T-helper 2 cell treated with Interferon-gamma antibody and Interleukin-4, amounts not matched to agents 100 ng/mL and 5 ng/mL, for 36 hours (primary cell): ENCODE measurements around the gene ABTB1. TPM values are rescaled to one million over a fixed set of nuclear protein-coding genes. Genes with fewer than 3 reads are reported as not detected.

Source experiments
- intact Hi-C: fragments of 100-400 bp; cut with micrococcal nuclease; formaldehyde crosslinking; loops from one replicate; pipeline ENCODE4 v1.15.1; 2023
- total RNA-seq: library from RNA; stranded (reverse); gene quantifications from 2 replicates; pipeline ENCODE4 v1.2.3, GENCODE V29; 2022

ABTB1 gene
- total RNA-seq: 21.9 and 22.0 TPM in 2 replicates

DNA sequence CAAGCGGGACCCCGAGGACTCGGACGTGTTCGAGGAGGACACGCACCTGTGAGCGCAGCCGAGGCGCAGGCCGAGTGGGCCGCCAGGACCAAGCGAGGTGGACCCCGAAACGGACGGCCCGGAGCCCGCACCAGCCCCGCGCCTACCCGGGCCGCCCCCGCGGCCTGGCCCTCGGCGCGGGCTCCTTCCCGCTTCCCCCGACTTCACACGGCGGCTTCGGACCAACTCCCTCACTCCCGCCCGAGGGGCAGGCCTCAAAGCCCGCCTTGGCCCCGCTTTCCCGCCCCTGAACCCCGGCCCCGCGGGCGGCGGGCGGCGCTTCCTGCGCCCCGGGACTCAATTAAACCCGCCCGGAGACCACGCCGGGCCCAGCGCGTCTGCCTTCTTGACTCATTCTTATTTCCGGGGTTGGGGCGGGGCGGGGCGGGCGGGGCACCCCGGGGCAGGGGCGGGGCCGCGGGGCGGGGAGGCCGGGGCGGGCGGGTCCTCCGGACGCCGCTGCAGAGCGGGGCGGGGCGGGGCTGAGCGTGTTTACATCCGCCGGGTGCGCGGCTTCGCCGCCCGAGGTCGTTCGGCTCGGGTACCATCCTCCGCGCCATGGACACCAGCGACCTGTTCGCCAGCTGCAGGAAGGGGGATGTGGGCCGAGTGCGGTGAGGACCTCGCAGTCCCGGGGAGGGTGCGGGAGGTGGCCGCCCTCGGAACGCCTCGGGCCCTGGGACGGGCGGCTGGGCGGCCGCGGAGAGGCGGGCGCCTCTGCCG lies at the start of gene ABTB1:
TSS of gene ABTB1 (plus strand) at position 524 of the 762 bp plus-strand sequence. CDS start at position 598, 74 bp downstream.
- intact Hi-C loops: loop anchor here (1.0 to 5.0 kb wide), 7 partner anchors 24 to 1590 kb away; partner anchors contain the start of genes MCM2, MGLL, SEC61A1 and SLC41A3

DNA sequence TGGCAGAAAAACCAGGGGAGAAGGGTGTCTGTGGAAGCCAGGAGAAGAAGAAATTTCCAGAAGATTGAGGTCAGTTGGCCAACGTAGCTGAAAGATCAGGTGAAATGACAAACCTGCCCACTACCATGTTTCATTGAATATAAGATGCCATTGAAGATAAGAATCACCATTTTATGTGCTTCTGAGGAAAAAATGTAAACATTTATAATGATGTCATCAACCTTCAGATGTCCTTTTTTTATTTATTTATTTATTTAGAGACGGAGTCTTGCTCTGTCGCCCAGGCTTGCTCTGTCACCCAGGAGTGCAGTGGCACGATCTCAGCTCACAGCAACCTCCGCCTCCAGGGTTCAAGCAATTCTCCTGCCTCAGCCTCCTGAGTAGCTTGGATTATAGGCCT lies 48.7 kb upstream of the ABTB1 start:
- intact Hi-C loops: no loop called here

DNA sequence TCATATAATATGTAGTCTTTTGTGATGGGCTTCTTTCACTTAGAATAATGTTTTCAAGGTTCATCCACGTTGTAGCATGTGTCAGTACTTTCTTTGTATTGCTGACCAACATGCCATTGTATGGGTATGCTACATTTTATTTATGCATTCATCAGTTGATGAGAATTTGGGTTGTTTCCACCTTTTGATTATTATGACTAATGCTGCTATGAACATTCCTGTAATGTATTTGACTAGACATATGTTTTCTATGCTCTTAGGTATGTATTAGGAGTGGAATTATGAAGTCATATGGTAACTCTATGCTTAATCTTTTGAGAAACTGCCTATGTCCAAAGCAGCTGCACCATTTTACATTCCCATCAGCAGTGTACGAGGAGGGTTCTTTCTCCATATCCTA lies 46.9 kb upstream of the ABTB1 start:
- intact Hi-C loops: no loop called here

DNA sequence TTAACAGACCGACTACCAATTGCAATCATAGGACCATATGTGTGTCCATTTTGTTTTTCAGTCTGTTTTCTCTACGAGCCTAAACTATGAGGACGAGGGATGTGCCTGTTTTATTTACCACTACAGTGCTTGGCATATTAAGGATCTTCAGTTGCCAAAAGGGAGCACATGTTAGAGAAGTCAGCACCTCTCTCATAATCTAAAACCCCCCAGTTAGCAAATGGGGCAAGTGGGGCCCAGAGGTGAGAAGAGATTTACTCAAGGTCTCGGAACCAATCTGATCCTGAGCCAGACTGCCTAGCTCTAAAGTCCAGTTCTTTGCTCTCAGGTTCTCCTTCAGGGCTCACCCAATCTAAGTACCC lies 44.3 kb upstream of the ABTB1 start:
- intact Hi-C loops: no loop called here

DNA sequence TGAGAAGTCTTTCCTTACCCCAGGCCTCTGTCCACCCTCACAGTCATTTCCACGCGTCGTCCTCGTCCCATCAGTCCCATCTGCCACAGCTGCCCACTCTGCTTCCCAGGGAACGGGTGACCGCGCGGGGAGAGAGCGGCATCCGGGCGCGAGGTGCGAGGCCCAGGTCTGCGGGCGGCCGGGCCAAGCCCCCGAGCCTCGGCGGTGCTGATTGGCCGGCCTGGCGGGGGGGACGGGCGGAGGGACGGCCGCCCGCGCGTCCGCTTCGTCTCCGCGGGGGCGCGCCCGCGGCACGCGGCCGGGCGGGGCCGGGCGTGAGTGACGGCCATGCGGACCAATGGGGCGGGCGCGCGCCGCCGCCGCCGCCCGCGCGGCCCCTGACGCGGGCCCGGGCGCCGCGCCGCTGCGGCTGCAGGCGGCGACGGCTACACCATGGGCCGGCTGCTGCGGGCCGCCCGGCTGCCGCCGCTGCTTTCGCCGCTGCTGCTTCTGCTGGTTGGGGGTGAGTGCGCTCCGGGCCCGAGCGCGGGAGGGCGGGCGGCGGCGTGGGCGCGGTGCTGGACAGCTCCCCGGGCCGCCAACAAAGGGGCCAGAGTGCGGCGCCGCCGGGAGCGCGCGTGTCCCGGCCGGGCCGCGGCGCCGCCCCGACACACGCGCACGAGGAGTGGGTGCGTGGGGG lies 43.8 kb upstream of the ABTB1 start, which contains the start of gene PODXL2:
TSS of gene PODXL2 (plus strand) at position 398 of the 679 bp plus-strand sequence. CDS start at position 433, 35 bp downstream.
- intact Hi-C loops: no loop called here

DNA sequence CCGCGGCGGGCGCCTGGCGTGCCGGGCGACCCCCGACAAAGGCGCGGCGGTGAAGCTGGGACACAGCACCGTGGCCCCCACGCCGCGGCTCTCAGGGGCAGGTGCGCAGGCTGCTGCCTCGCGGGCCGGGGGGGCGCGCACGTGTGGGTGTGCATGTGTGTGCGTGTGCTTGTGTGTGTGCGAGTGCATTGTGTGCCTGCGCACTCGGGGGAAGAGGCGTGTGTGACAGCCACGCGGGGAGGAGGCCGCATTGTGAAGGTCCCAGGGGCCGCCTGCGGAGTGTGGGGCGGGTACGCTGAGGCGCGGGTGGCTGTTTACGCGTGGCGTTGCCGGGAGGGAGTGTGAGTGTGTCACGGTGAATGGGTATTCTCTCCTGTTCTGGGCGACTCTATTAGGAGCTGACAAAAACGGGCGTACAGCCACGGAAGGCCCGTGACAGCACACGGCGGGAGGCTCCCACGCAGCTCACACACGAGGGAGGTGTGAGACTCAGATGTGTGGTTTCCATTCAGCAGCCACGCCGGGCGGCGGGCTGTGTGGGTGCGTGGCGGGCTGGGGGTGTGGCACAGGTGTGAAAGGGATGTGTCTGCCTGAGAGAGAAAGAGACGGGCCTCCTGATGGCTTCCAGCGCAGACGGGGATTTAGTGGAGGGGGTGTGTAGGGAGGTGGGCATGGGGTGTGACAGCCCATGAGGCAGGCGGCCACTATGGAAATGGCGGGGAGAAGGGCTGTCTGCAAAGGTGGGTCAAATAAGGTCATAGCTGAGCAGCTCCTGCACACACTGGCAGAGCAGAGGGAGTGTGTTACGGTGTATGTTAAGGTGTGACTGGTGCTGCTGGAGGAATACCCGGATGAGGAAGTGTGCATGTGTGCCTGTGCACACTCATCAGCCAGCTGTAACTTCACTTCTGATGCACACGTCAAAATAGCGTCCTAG lies 43.0 kb upstream of the ABTB1 start:
- intact Hi-C loops: no loop called here

DNA sequence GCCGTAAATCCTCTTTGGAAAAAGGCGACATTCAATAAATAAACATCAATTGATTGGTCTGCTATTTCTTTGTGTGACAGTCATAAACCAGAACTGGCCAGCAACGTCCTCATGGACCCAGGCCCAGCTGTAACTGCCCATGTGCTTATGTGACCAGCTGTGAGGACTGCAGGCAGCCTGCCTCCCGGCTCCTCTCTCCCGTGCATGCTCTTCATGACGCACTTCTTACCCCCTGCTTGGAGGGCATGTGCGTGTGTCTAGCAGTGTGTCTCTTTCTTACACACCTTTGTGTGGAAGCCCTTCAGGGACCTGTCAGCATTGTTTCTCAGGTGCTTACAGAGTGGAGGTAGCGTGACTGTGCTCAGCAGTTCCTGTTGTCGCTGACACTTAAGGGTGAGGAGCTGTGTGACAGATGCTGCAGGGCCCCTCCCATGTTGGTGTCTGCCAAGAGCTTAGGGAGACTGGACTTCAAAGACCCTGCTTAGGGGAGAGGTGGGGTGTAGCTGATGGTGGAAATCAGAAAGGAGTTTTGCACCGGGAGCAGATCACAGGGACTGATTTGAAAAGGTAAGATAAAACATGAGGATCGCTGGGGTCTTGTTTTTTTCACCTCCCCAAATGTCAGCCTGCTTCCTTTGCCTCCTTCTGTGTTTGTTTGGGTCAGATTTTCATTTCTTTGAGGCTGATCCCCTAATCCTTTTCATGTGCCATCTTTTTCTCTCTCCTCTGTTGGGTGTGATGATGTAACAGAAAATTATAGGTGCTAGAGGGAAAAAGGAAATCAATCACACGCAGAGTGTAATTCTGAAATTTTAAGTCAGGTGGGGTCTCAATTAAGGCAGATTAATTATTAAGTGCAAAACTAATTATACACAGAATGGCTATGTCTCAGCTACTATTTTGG lies 41.7 kb upstream of the ABTB1 start:
- intact Hi-C loops: no loop called here

DNA sequence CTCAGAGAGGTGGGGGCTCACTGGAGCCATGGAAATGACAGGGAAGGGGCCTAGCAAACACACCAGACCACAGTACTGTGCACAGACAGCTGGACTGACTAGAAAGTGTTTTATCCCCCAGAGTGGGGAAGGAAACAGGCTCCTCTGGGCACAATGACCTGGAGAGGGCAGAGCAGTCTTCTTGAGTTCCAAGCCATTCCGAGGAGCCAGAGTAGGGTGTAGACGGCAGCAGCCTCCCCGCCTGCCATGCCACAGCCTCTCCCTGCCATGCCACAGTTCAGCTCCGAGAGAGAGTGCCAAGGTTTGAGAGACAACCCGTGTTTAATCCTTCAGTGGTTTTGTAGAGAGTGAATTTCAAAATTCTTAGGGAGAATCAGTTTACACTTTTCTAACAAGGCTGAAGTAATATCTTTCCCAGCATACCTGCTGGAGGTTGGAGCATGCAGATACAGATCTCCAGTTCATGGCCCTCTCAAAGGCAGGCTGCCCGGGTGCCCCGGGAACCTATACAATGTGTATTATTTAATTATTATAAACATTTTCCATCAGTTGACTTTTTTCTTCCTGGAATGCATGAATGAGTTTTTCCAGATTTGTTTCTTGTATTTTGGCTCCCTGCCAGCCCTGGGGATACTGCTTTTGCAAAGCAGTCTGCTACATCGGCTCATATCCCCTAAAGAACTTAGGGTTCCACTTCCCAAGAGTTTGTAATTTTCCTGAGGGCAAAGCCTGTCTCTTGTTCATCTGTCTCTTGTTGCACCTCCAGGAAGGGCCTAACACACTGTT lies 40.5 kb upstream of the ABTB1 start:
- intact Hi-C loops: no loop called here

DNA sequence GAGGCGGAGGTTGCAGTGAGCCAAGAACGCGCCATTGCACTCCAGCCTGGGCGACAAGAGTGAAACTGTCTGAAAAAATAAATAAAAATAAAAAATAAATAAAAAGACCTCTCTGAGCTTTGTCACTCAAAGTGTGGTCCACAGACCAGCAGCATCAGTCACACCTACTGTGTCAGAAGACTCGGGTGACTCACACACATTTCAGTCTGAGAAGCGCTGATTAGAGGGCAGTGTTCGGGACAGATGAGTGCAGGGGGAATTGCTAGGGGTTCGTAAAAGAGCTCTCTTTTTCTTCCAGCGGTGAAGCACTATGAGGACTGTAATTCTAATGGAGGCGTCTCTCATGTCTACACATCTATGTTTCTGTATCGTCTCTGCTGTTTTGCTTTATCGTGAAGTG lies 38.1 kb upstream of the ABTB1 start:
- intact Hi-C loops: loop anchor here (5.0 kb wide), 1 partner anchor 42 kb away; the partner anchor contains the start of gene TPRA1

DNA sequence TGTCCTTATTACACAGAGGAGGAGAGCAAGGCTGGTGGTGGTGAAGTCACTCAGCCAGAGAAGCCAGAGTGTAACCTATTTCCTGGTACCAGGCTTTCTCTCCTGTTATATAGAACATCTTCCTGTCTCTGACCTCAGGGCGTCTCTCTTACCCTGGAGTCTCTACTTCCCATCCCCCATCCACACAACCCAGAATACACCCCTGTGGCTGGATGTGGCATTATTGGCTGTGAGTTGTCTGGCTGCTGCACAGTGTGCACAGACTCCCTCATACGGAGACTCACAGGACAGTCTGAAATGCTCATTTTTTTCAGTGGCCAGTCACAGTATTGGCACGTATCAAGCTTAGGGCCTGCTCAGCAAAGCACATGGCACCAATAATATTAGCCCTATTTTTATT lies 35.2 kb upstream of the ABTB1 start:
- intact Hi-C loops: loop anchor here (1.0 to 5.0 kb wide), 2 partner anchors 35 to 45 kb away; partner anchors contain the start of genes ABTB1 and TPRA1

DNA sequence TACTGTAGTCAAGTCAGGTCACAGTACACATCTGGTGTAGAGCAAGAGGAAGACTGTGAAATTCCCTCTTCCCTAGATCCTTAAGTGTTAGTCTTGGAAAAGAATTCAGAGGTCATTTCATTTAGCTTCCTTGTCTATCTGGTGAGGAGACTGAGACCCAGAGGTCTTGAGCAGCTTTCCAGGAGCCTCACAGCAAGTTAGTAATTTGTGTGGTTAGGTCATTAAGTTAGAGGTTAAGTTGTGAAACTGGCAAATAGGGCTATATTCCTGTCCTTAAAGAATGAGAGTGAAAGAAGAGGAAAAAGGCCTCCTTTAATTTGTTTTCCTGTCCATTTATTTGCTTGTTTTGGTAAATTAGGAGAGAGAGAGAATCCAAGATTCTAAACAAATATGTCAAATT lies 34.8 kb upstream of the ABTB1 start:
- intact Hi-C loops: loop anchor here (1.0 to 5.0 kb wide), 2 partner anchors 34 to 46 kb away; partner anchors contain the start of genes ABTB1 and TPRA1

DNA sequence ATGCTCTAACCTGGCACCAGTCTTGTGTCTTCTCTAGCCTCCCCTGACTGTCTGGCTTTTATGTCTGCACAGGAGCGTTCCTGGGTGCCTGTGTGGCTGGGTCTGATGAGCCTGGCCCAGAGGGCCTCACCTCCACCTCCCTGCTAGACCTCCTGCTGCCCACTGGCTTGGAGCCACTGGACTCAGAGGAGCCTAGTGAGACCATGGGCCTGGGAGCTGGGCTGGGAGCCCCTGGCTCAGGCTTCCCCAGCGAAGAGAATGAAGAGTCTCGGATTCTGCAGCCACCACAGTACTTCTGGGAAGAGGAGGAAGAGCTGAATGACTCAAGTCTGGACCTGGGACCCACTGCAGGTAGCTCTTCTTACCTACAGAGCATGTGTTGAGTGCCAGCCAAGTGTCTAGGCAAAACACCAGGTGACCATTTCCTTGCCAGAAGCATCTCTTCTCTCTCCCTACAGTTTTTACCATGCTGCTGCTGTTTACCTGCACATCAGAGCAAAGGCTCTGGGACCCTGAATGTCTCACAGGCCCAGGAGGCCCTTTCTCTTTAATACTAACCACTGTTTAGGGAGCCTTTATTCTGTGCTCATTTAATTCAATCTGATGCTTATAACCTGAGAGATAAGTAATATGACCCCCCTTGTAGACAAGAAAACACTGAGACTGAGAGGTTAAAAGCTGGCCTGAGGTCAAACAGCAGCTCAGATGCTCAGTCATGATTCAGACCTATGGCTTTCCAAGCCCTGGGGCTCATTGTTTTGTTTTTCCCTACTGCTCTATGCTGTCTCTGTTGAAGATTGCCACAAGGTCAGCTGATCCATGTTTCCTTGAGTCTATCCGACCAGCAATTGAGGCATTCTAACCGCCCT lies 33.3 kb upstream of the ABTB1 start:
- intact Hi-C loops: loop anchor here (5.0 kb wide), 1 partner anchor 47 kb away; the partner anchor contains the start of gene TPRA1

DNA sequence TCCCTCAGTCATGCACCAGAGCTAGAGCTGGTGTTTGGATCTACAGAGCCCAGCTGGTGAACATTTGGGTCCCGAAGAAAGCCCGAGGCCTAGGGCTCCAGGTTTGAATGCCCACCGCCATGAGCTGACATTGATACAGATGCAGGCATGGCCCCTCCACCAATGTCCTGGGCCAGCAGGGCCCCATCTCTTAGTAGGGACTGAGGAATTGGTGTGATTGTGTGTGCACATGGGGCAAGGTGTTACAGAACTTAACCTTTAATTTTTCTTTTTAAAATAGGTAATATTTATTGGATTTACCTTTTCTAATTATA lies 32.8 kb upstream of the ABTB1 start:
- intact Hi-C loops: no loop called here

DNA sequence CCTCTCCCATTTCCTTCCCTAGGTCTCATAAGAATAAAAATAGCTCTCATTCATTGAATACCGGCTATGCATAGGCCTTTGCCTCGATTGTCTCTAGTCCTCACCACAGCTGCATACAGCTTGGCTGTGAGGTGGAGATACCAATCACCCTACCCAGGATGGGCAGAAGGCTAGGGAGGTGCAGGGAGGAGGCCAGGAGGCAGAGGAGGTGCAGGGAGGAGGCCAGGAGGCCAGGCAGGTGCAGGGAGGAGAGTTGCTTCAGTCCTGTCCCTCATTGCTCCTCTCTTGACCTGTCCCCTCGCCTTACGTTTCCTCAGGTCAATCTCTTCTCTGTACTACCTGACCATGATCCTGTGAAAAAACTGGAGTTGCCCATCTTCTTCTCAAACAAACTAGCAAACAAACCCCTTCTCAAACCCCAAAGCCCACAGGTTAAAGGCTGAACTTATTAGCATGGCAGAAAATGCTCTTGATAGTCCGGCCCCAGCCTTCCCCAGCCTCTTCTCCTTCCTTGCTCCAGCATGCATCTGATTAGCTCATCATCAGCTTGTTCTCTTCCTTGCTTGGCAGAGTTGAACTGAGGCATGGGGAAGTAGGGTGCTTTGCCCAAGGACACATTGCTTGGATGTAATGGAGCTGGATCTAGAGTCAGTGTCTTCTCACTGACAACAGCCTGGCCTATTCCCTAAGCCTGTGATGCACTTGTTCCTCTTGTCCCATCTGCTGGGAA lies 27.9 kb upstream of the ABTB1 start:
- intact Hi-C loops: no loop called here

DNA sequence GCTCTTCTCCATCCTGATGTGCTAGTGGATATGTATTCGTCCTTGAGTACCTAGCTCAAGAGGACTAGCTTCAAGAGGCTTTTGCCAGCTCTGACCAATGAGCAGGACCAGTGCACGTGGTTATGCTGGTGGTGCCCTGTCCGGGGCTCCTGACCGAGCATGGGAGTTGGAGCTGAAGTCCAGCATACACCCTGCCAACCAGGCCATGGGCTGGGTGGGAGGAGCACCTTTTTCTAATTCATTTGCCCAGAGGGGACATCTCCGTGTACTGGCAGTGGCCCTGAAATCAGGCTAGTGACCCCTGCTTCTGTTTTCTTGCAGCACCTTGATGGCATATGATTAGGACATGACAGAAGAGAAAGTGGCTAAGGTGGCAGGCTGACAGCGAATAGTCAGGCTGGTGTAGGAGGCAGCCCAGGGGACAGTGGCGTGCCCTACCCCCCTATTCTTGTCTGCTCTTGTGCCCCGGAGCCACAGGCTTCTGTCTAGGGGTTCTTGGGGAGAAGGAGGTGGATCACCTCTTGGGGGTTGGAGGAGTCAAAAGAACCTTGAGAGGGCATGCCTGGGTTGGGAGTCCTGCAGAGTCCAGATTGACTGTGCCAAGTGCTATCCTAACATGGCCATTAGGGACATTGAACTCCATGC lies 27.3 kb upstream of the ABTB1 start:
- intact Hi-C loops: no loop called here

DNA sequence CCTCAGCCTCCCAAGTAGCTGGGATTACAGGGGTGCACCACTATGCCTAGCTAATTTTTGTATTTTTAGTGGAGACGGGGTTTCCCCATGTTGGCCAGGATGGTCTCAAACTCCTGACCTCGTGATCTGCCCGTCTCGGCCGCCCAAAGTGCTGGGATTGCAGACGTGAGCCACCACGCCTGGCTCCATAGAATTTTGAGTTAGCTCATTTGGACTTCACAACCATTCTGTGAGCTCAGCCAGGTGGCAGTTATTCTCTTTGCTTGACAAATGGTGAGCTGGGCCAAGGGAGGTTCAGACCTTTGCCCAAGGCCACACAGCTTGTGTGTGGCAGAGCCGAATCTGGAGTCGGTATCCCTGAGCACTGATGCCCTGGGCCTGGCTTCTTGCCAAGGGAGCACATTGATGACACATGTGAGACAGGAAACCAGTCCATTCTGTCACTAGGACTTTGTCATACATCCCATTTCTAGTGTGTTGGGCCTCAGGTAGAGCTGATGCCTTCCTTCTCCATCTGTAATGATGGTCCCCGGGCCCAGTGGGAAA lies 26.2 kb upstream of the ABTB1 start:
- intact Hi-C loops: no loop called here

DNA sequence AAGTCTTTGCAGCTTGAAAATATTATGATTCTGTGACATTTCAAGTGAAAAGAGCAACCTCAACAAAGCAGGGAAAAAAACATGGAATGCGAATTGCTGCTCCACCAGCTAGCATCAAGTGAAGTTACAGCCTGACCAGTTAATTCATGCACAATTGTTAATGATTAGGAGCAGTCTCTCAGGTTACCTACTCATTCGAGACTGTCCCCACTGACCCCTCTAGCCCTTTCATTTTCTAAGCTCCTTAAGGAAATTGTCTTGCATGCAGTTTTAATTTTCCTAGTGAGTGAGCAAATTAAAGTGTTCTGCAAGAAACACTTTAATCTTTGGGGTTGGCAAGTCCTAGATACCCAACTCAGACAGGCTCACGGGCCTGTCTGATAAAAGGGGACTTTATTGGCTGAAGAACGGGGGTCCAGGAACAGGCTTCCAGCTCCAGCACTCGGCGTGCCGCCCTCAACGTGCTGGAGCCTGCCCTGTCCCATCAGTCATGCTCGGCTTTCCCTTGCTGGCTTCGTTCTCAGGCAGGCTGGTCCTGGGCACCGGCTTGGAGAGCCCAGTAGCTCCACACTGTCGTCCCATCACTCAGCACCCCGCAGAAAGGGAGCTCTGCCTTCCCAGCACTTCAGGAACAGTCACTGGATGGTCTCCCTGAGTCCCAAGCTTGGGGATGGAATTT lies 25.4 kb upstream of the ABTB1 start:
- intact Hi-C loops: no loop called here
